ENCODE data around the gene ADAMTSL3. TPM values are rescaled to one million over a fixed set of nuclear protein-coding genes. Genes with fewer than 3 reads are reported as not detected.

The ADAMTSL3 gene
- total RNA-seq, 2 donors from 2014 or later: 0.79 to 3.4 TPM

DNA sequence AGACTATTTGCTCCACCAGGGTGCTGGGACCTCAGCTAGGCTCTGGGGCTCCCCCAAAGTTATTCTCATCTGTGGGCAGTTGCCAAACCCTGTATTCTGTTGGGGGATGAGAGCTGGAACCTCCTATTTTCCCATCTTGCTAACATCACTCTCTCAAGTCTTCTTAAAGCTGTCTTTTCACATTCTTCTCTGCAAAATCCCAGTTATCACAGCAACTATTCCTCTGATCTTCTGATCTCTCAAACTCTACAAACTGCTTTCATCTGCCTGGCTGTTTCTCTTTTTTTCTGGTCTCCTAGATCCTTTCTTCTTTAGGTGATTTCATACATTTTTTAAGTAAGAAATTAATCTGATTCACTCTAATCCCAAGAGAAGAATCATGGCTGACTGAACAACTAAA lies 10.7 kb upstream of the ADAMTSL3 start:
- Histone ChIP-seq H3K36me3 (ENCODE audit: control insufficient read depth, insufficient read depth, low read length) (no peaks in the 10 kb centered on the region), H3K27ac (ENCODE audit: low read depth, low read length) (no peak overlapping the region), H3K9me3 (ENCODE audit: control insufficient read depth, low read length) (peaks cover 5% of the 10 kb centered on the region), H3K4me3 (ENCODE audit: low read length) (no peak overlapping the region), H3K4me1 (ENCODE audit: control insufficient read depth, insufficient read depth, low read length) (no peaks in the 10 kb centered on the region), H3K9ac (ENCODE audit: extremely low read depth, low read length, poor library complexity, severe bottlenecking) (no peak overlapping the region), H3K27me3 (ENCODE audit: control insufficient read depth, insufficient read depth, low read length, poor library complexity, severe bottlenecking) (peaks cover 6% of the 10 kb centered on the region)
- TF ChIP-seq, protein P1, sequence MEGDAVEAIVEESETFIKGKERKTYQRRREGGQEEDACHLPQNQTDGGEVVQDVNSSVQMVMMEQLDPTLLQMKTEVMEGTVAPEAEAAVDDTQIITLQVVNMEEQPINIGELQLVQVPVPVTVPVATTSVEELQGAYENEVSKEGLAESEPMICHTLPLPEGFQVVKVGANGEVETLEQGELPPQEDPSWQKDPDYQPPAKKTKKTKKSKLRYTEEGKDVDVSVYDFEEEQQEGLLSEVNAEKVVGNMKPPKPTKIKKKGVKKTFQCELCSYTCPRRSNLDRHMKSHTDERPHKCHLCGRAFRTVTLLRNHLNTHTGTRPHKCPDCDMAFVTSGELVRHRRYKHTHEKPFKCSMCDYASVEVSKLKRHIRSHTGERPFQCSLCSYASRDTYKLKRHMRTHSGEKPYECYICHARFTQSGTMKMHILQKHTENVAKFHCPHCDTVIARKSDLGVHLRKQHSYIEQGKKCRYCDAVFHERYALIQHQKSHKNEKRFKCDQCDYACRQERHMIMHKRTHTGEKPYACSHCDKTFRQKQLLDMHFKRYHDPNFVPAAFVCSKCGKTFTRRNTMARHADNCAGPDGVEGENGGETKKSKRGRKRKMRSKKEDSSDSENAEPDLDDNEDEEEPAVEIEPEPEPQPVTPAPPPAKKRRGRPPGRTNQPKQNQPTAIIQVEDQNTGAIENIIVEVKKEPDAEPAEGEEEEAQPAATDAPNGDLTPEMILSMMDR (conservative IDR thresholded peaks at IDR 0.05): no peak
- Mint-ChIP-seq H3K36me3 (ENCODE audit: low read depth) (no peaks in the 10 kb centered on the region), H3K4me3 (no peak overlapping the region), H3K4me1 (no peaks in the 10 kb centered on the region), H3K27ac (no peak overlapping the region), H3K27me3 (ENCODE audit: insufficient read depth) (peaks cover 18% of the 10 kb centered on the region), H3K9me3 (peaks cover 6% of the 10 kb centered on the region)
- DNase-seq: no peak

DNA sequence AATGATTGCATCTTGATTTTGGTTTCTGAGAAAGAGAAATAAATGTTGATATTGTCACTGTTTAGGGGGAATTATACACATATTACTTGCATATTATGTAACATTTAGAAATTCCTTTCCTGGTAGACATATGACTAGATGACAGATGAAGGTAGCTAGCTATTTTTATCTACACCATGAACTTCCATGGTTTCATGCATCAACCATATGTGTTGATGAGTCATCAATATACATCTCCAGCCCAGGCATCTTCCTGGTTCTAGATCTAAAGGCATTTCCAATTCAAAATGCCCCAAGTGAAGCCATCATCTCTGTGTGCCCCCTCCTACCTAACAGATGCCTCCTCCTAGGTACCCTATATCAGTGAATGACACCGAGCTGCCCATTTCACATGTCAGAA lies 9.5 kb upstream of the ADAMTSL3 start:
- Mint-ChIP-seq H3K9me3 (peaks cover 4% of the 10 kb centered on the region), H3K4me1 (no peaks in the 10 kb centered on the region), H3K4me3 (no peak overlapping the region), H3K27ac (no peak overlapping the region), H3K27me3 (ENCODE audit: insufficient read depth) (peaks cover 26% of the 10 kb centered on the region), H3K36me3 (ENCODE audit: low read depth) (no peaks in the 10 kb centered on the region)
- H3K36me3 ChIP-seq (ENCODE audit: control insufficient read depth, insufficient read depth, low read length): no peaks in the 10 kb centered on the region
- peaks cover 6% of the 10 kb centered on the region for H3K27me3 ChIP-seq (ENCODE audit: control insufficient read depth, insufficient read depth, low read length, poor library complexity, severe bottlenecking)
- WGBS, 2 experiments (ENCODE audit: insufficient coverage in 1 of 2, insufficient read length in 1 of 2): 100% methylated on average over 1 of the region's 1 CpG
- no peaks in the 10 kb centered on the region for H3K4me1 ChIP-seq (ENCODE audit: control insufficient read depth, insufficient read depth, low read length)
- TF ChIP-seq, protein P1 (conservative IDR thresholded peaks at IDR 0.05): no peak
- DNase-seq: no peak
- H3K9me3 ChIP-seq (ENCODE audit: control insufficient read depth, low read length): peaks cover 5% of the 10 kb centered on the region
- H3K9ac ChIP-seq (ENCODE audit: extremely low read depth, low read length, poor library complexity, severe bottlenecking): no peak overlapping the region
- H3K27ac ChIP-seq (ENCODE audit: low read depth, low read length): no peak overlapping the region
- no peak overlapping the region for H3K4me3 ChIP-seq (ENCODE audit: low read length)

GRCh38 chr15:83650831-83651230 lies 3.1 kb upstream of the ADAMTSL3 start:
- TF ChIP-seq, protein P1 (conservative IDR thresholded peaks at IDR 0.05): no peak
- Histone ChIP-seq H3K9me3 (ENCODE audit: control insufficient read depth, low read length) (no peaks in the 10 kb centered on the region), H3K36me3 (ENCODE audit: control insufficient read depth, insufficient read depth, low read length) (no peaks in the 10 kb centered on the region), H3K4me1 (ENCODE audit: control insufficient read depth, insufficient read depth, low read length) (no peaks in the 10 kb centered on the region), H3K9ac (ENCODE audit: extremely low read depth, low read length, poor library complexity, severe bottlenecking) (no peak overlapping the region), H3K27ac (ENCODE audit: low read depth, low read length) (no peak overlapping the region), H3K4me3 (ENCODE audit: low read length) (no peak overlapping the region), H3K27me3 (ENCODE audit: control insufficient read depth, insufficient read depth, low read length, poor library complexity, severe bottlenecking) (peaks cover 39% of the 10 kb centered on the region)
- DNase-seq: no peak
- H3K4me1 Mint-ChIP-seq: no peaks in the 10 kb centered on the region
- no peaks in the 10 kb centered on the region for H3K9me3 Mint-ChIP-seq
- no peak overlapping the region for H3K27ac Mint-ChIP-seq
- H3K36me3 Mint-ChIP-seq (ENCODE audit: low read depth): no peaks in the 10 kb centered on the region
- no peak overlapping the region for H3K4me3 Mint-ChIP-seq
- H3K27me3 Mint-ChIP-seq (ENCODE audit: insufficient read depth): peaks cover 53% of the 10 kb centered on the region
- 93% methylated on average over 2 of the region's 2 CpGs; no CpG with 5 or more reads in 1 of the 2 experiments for WGBS, 2 experiments (ENCODE audit: insufficient coverage in 1 of 2, insufficient read length in 1 of 2)
